ENCODE results near the gene TSSK3.
"Not testable (repeated sequence)": the region's sequence is repeated elsewhere in the genome, so short reads cannot be mapped to it uniquely, and the experiment has no call there.

The TSSK3 gene

GRCh38 chr1:32353431-32353830 lies 8.9 kb upstream of the TSSK3 start:
- in situ Hi-C loops (cut with MboI; ENCODE audit: low pct_unique_long_range_greater_than_20kb, low sequenced_read_pairs, unreplicated experiment), result no loop called here
- no peak for DNase-seq (ENCODE audit: low spot score)

GRCh38 chr1:32353886-32354570 lies 8.3 kb upstream of the TSSK3 start:
- no peak for DNase-seq (ENCODE audit: low spot score)
- no peak for TF ChIP-seq CTCF (IDR thresholded peaks at IDR 0.05; ENCODE audit: extremely low read depth, insufficient read depth, missing control alignments)
- in situ Hi-C loops (cut with MboI; ENCODE audit: low pct_unique_long_range_greater_than_20kb, low sequenced_read_pairs, unreplicated experiment), result no loop called here

More at GRCh38 chr1:32353431-32353830, 8.9 kb upstream of the TSSK3 start:
- TF ChIP-seq CTCF (IDR thresholded peaks at IDR 0.05; ENCODE audit: extremely low read depth, insufficient read depth, missing control alignments), result no peak

GRCh38 chr1:32355778-32356177 lies 6.6 kb upstream of the TSSK3 start:
- in situ Hi-C loops (cut with MboI; ENCODE audit: low pct_unique_long_range_greater_than_20kb, low sequenced_read_pairs, unreplicated experiment); DNase-seq (ENCODE audit: low spot score): not testable (repeated sequence)

- no peak for DNase-seq (ENCODE audit: low spot score)
- TF ChIP-seq CTCF (IDR thresholded peaks at IDR 0.05; ENCODE audit: extremely low read depth, insufficient read depth, missing control alignments), result no peak
- in situ Hi-C loops (cut with MboI; ENCODE audit: low pct_unique_long_range_greater_than_20kb, low sequenced_read_pairs, unreplicated experiment), result no loop called here
These were observed 5.9 kb upstream of the TSSK3 start for GRCh38 chr1:32356478-32356877.

GRCh38 chr1:32357614-32358013 lies 4.7 kb upstream of the TSSK3 start:
- in situ Hi-C loops (cut with MboI; ENCODE audit: low pct_unique_long_range_greater_than_20kb, low sequenced_read_pairs, unreplicated experiment), result no loop called here
- DNase-seq (ENCODE audit: low spot score), result no peak
- no peak for TF ChIP-seq CTCF (IDR thresholded peaks at IDR 0.05; ENCODE audit: extremely low read depth, insufficient read depth, missing control alignments)

GRCh38 chr1:32358435-32358834 lies 3.9 kb upstream of the TSSK3 start:
- TF ChIP-seq CTCF (IDR thresholded peaks at IDR 0.05; ENCODE audit: extremely low read depth, insufficient read depth, missing control alignments), result no peak
- in situ Hi-C loops (cut with MboI; ENCODE audit: low pct_unique_long_range_greater_than_20kb, low sequenced_read_pairs, unreplicated experiment), result no loop called here

GRCh38 chr1:32361308-32361673 lies 1.0 kb upstream of the TSSK3 start:
- TF ChIP-seq CTCF (IDR thresholded peaks at IDR 0.05; ENCODE audit: extremely low read depth, insufficient read depth, missing control alignments), result no peak
- no peak for DNase-seq (ENCODE audit: low spot score)
- in situ Hi-C loops (cut with MboI; ENCODE audit: low pct_unique_long_range_greater_than_20kb, low sequenced_read_pairs, unreplicated experiment), result no loop called here

More at GRCh38 chr1:32358435-32358834, 3.9 kb upstream of the TSSK3 start:
- no peak for DNase-seq (ENCODE audit: low spot score)

All from GM13977 (cell line).